GM23338 (cell line): Measurements from ENCODE around the gene SLC9C2. TPM values are rescaled to one million over a fixed set of nuclear protein-coding genes. Genes with fewer than 3 reads are reported as not detected.
A peak's percentile ranks its signal among the peaks of the same experiment; 100 is the strongest.

ENCODE experiments used
- ATAC-seq: fragments of 200-7000 bp; cut with Tn5 transposase; 3 replicates; pipeline ENCODE4 v1.9.1; 2020
- DNase-seq: peaks from one replicate; pipeline ENCODE4 v3.0.0-alpha.2; 2015; ENCODE audit warnings: low spot score
- H2AFZ ChIP-seq: fragments of 200-600 bp; sonication (generic); 2 replicates; pipeline ENCODE4 v1.8.0; 2016; ENCODE audit warnings: antibody characterized with exemption, mild to moderate bottlenecking, moderate library complexity
- H3F3A ChIP-seq: fragments of 200-600 bp; sonication (generic); replicated peaks from 2 replicates; pipeline ENCODE4 v1.8.0; 2017; ENCODE audit warnings: antibody characterized with exemption, mixed run types, low read depth
- H3K27ac ChIP-seq: fragments of 200-600 bp; sonication (generic); 2 replicates; pipeline ENCODE4 v1.6.1; 2016; ENCODE audit warnings: low read depth
- H3K27me3 ChIP-seq: fragments of 200-600 bp; sonication (generic); 2 replicates; pipeline ENCODE4 v1.8.0; 2016; ENCODE audit warnings: mild to moderate bottlenecking, mixed run types, moderate library complexity; ENCODE audit not compliant: insufficient read depth
- H3K36me3 ChIP-seq: fragments of 200-600 bp; sonication (generic); 2 replicates; pipeline ENCODE4 v1.8.0; 2016; ENCODE audit warnings: mild to moderate bottlenecking; ENCODE audit not compliant: insufficient read depth
- H3K4me1 ChIP-seq: fragments of 200-600 bp; sonication (generic); 2 replicates; pipeline ENCODE4 v1.8.0; 2016; ENCODE audit warnings: mild to moderate bottlenecking, moderate library complexity; ENCODE audit not compliant: insufficient read depth
- H3K4me2 ChIP-seq: fragments of 200-600 bp; sonication (generic); 2 replicates; pipeline ENCODE4 v1.7.1; 2017; ENCODE audit warnings: mixed run types
- H3K4me3 ChIP-seq: fragments of 200-600 bp; sonication (generic); 2 replicates; pipeline ENCODE4 v1.6.1; 2016; ENCODE audit warnings: mixed run types
- H3K79me2 ChIP-seq: fragments of 200-600 bp; sonication (generic); replicated peaks from 2 replicates; pipeline ENCODE4 v1.8.0; 2017; ENCODE audit warnings: mild to moderate bottlenecking; ENCODE audit not compliant: insufficient read depth
- H3K9me2 ChIP-seq: fragments of 200-600 bp; sonication (generic); 2 replicates; pipeline ENCODE4 v1.8.0; 2017; ENCODE audit not compliant: insufficient read depth
- H4K20me1 ChIP-seq: fragments of 200-600 bp; sonication (generic); replicated peaks from 2 replicates; pipeline ENCODE4 v1.8.0; 2017; ENCODE audit warnings: mild to moderate bottlenecking; ENCODE audit not compliant: insufficient read depth
- H3K27ac Mint-ChIP-seq: 2 replicates; pipeline ENCODE4 v1.8.0; 2020; ENCODE audit warnings: inconsistent platforms, mild to moderate bottlenecking, moderate library complexity, mixed read lengths
- H3K27me3 Mint-ChIP-seq: 3 replicates; pipeline ENCODE4 v1.8.0; 2022; ENCODE audit warnings: low read depth, mild to moderate bottlenecking, moderate library complexity, mixed read lengths, inconsistent platforms; ENCODE audit not compliant: insufficient read depth, poor library complexity
- H3K36me3 Mint-ChIP-seq: 3 replicates; pipeline ENCODE4 v1.8.0; 2021; ENCODE audit warnings: low read depth, mild to moderate bottlenecking, inconsistent platforms, moderate library complexity, mixed read lengths
- H3K4me1 Mint-ChIP-seq: 3 replicates; pipeline ENCODE4 v1.8.0; 2020; ENCODE audit warnings: mild to moderate bottlenecking, inconsistent platforms, mixed read lengths
- H3K4me3 Mint-ChIP-seq: 3 replicates; pipeline ENCODE4 v1.8.0; 2021; ENCODE audit warnings: moderate library complexity, mild to moderate bottlenecking, inconsistent platforms, mixed read lengths
- H3K9me3 Mint-ChIP-seq: 3 replicates; pipeline ENCODE4 v1.8.0; 2020; ENCODE audit warnings: moderate library complexity, mild to moderate bottlenecking, inconsistent platforms, mixed read lengths
- CREB1 ChIP-seq: fragments of 250-450 bp; sonication (Bioruptor Pico); IDR thresholded peaks from 2 replicates; pipeline ENCODE4 v1.5.0; 2020; ENCODE audit warnings: low read depth, mild to moderate bottlenecking, moderate library complexity
- CTCF ChIP-seq, 2 experiments: fragments of 200-600 bp in 1 of 2; sonication (generic) in 1 of 2; conservative IDR thresholded peaks; 2 replicates each; pipeline versions ENCODE4 v1.5.1 to v1.6.1; 2016 to 2017; ENCODE audit warnings: antibody characterized with exemption in 2 of 2, low read depth in 2 of 2, mild to moderate bottlenecking in 2 of 2, moderate library complexity in 1 of 2
- ETS1 ChIP-seq: IDR thresholded peaks from 2 replicates; pipeline ENCODE4 v1.6.1; 2016; ENCODE audit warnings: antibody characterized with exemption
- EZH2 ChIP-seq: fragments of 200-600 bp; sonication (generic); IDR thresholded peaks from one replicate; pipeline ENCODE4 v1.8.0; 2017; ENCODE audit warnings: antibody characterized with exemption, mild to moderate bottlenecking, low read depth; ENCODE audit not compliant: unreplicated experiment
- EZH2phosphoT487 ChIP-seq: fragments of 200-600 bp; sonication (generic); IDR thresholded peaks from one replicate; pipeline ENCODE4 v1.8.1; 2018; ENCODE audit warnings: antibody characterized with exemption; ENCODE audit not compliant: unreplicated experiment
- JUNB ChIP-seq: IDR thresholded peaks from one replicate; pipeline ENCODE4 v1.6.1; 2016; ENCODE audit warnings: antibody characterized with exemption; ENCODE audit not compliant: unreplicated experiment
- NANOG ChIP-seq: IDR thresholded peaks from 2 replicates; pipeline ENCODE4 v1.6.1; 2016; ENCODE audit warnings: antibody characterized with exemption, borderline replicate concordance
- POLR2AphosphoS5 ChIP-seq: IDR thresholded peaks from 2 replicates; pipeline ENCODE4 v1.6.1; 2016; ENCODE audit warnings: antibody characterized with exemption, low read depth
- REST ChIP-seq: IDR thresholded peaks from one replicate; pipeline ENCODE4 v1.6.1; 2018; ENCODE audit warnings: antibody characterized with exemption; ENCODE audit not compliant: unreplicated experiment
- STAT1 ChIP-seq: IDR thresholded peaks from one replicate; pipeline ENCODE4 v1.6.1; 2016; ENCODE audit warnings: antibody characterized with exemption; ENCODE audit not compliant: unreplicated experiment
- ZNF114 ChIP-seq: fragments of 250-450 bp; sonication (Bioruptor Pico); IDR thresholded peaks from 2 replicates; pipeline ENCODE4 v1.5.0; 2020; ENCODE audit warnings: mild to moderate bottlenecking, moderate library complexity
- ZNF331 ChIP-seq: fragments of 250-450 bp; sonication (Bioruptor Pico); IDR thresholded peaks from 2 replicates; pipeline ENCODE4 v1.5.0; 2020; ENCODE audit warnings: low read depth, mild to moderate bottlenecking, moderate library complexity
- ZNF462 ChIP-seq: fragments of 250-450 bp; sonication (Bioruptor Pico); IDR thresholded peaks from 2 replicates; pipeline ENCODE4 v1.5.0; 2020; ENCODE audit warnings: mild to moderate bottlenecking, moderate library complexity
- polyA plus RNA-seq: library from polyadenylated mRNA; unstranded; fragments of >200 nt; fragmentation: Nextera tagmentation; extraction: Ambion mirVana; gene quantifications from 2 replicates; pipeline ENCODE4 v1.2.1, GENCODE V29; 2016
- total RNA-seq: library from RNA; depleted of rRNA; stranded (reverse); fragments of >200 nt; shearing (Covaris generic); gene quantifications from 2 replicates; pipeline ENCODE4 v1.2.3, GENCODE V29; 2014

The SLC9C2 gene
- total and polyA plus RNA-seq, 2 experiments from 2014 or later: not detected

- no peak overlapping the region for H3K4me3 Mint-ChIP-seq
- H3F3A ChIP-seq: no peaks in the 10 kb centered on the region
- no peak for ATAC-seq
These were observed 75.6 kb downstream of the SLC9C2 start for GRCh38 chr1:173527151-173527826.

More at GRCh38 chr1:173527151-173527826, 75.6 kb downstream of the SLC9C2 start:
- TF ChIP-seq ZNF331 (CRISPR knock-in tag): no peak
- no peak for TF ChIP-seq CTCF (conservative IDR thresholded peaks at IDR 0.05; ENCODE audit: low read depth in 2 of 2)
- TF ChIP-seq STAT1: no peak
- no peak for TF ChIP-seq ZNF462
- no peak for TF ChIP-seq CREB1 (CRISPR knock-in tag)
- TF ChIP-seq NANOG: no peak
- TF ChIP-seq EZH2phosphoT487: no peak
- TF ChIP-seq EZH2: no peak
- no peak for TF ChIP-seq JUNB
- no peak for TF ChIP-seq POLR2AphosphoS5
- TF ChIP-seq ZNF114: no peak
- no peak for TF ChIP-seq REST
- TF ChIP-seq ETS1: no peak
- Histone ChIP-seq H3K4me3 (no peak overlapping the region), H2AFZ (peak overlapping the region; percentile 35; the same call in 1 of the 2 replicates), H3K4me2 (no peak overlapping the region), H3K4me1 (peaks cover 37% of the 10 kb centered on the region), H3K36me3 (no peaks in the 10 kb centered on the region), H3K79me2 (no peaks in the 10 kb centered on the region), H3K27me3 (no peaks in the 10 kb centered on the region), H3K9me2 (no peaks in the 10 kb centered on the region), H4K20me1 (no peaks in the 10 kb centered on the region), H3K27ac (no peak overlapping the region)
- Mint-ChIP-seq H3K4me1 (peaks cover 31% of the 10 kb centered on the region), H3K36me3 (no peaks in the 10 kb centered on the region), H3K27me3 (peaks cover 2% of the 10 kb centered on the region), H3K9me3 (no peaks in the 10 kb centered on the region), H3K27ac (no peak overlapping the region)
- DNase-seq: no peak
